ENCODE measurements around the gene SLC45A3.
A peak's percentile ranks its signal among the peaks of the same experiment; 100 is the strongest.

Gene SLC45A3

DNA sequence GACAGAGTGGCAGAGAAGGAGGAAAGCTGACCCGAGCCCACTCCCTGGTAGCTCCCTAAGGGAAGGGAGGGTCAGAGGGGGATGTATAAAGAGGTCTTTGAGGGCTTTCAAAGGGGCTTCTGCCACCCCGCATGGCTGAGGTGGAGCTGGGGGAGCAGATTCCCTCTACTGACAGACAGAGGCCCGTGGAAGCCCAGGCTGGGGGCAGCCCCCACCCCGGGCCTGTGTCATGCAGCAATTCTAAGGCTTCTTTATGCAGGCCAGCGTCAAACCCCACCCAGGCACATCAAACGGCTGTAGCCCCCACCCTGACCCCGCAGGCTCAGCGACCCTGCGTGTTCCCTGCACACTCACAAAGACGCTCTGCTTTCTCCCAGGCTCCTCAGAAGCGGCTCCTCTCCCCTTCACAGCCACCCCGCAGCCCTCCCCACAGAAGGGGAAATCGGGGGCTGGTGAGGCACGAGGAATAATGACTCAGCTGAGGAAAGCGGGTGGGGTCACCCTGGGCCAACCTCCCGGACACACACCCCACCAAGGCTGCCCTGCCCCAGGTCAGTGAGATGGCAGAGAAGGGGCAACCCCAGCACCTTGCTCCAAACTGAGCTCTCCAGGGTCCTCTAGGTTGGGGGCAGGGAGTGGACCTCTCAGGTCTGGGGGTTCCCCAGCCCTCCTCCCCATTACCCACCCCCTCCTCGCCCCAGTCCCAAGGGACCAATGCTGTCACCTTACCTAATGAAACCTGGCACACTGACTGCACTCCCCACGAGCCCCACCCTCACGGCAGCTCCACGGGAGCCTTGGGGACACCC is 10.8 kb downstream of the SLC45A3 start:
- DNase-seq (ENCODE audit: low read depth in 2 of 2), result no peak

DNA sequence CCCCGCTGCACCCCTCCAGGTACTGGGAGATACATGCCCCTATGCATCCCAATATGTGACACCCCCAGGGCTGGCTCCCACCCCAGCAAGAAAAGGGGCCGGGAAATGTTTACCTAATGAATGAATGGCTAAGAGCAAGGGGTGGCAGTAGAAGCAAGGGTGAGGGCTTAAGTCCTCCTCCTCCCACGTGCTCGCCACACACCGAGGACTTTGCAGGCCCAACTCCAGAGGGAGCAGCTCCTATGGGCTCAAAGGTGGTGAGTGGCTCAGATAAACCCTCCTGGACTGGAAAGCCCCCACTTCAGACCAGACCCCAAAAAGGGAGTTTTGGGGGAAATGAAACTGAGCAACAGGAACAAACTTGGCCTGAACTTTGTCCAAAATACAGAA is 11.4 kb downstream of the SLC45A3 start:
- DNase-seq (ENCODE audit: low read depth in 2 of 2), result no peak

DNA sequence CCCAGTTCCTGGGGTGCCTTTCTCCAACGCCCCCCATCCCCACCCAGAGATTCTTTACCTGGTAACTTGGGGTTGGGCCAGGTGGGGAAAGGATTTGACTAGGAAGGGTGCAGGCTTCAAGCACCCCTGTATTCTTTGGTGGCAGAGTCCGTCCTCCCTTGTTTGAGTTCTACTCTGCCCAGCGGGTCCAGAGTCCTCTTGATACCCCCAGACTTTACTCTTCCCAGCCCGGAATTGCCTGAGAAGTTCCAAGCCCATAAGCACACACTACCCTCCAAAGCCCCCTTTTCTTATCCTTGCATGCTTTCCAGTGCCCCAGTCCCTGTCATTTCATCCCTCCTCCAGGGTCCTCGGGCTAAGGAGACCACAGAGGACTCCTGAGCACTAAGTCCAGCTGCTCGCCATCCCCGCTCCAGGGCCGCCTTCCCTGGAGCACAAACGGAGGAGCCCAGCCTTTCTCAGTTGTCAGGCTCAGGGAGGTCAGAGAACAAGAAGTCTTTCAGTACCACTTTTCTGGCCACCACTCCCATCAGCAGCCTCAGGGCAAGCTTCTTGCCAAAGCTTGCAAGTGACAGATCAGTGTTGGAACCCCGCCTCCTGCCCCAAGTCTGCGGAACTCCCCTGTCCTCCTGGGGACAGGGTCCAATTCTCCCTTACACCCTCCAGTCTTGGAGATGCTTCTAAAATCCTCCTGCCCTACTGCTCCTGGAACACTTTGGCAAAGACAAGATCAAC is 12.2 kb downstream of the SLC45A3 start:
- DNase-seq (ENCODE audit: low read depth in 2 of 2), result no peak

DNA sequence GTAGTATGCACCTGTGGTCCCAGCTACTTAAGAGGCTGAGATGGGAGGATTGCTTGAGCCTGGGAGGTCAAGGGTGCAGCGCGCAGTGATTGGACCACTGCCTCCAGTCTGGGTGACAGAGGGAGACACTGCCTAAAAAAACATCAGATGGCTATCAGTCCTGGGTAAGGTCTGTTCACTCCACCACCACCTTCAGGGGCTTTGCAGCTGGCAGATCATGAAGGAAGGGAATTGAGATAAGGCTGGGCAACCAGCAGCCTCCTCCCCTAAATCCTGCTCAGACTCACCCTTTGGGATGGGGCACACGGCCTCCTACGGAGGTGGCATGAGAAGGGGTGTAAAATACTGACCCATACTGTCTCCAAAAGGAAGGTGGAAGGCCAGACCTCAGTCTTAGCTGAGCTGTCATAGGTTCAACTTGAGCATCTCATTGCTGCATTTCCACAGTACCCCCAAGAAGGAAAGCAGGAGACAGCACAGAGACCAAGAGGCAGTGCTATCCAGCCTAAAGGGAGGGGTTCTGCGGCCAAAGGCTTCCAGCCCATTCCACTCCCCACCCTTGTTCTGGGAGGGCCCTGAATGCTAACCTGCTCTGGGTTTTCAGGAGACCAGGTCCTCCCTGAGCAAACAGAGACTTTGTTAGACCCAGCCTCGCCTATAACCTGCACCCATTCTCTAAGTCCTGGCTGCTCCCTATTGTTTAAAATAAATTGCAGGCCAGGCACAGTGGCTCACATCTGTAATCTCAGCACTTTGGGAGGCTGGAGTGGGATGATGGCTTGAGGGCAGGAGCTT is 13.7 kb downstream of the SLC45A3 start:
- no peak for DNase-seq (ENCODE audit: low read depth in 2 of 2)

DNA sequence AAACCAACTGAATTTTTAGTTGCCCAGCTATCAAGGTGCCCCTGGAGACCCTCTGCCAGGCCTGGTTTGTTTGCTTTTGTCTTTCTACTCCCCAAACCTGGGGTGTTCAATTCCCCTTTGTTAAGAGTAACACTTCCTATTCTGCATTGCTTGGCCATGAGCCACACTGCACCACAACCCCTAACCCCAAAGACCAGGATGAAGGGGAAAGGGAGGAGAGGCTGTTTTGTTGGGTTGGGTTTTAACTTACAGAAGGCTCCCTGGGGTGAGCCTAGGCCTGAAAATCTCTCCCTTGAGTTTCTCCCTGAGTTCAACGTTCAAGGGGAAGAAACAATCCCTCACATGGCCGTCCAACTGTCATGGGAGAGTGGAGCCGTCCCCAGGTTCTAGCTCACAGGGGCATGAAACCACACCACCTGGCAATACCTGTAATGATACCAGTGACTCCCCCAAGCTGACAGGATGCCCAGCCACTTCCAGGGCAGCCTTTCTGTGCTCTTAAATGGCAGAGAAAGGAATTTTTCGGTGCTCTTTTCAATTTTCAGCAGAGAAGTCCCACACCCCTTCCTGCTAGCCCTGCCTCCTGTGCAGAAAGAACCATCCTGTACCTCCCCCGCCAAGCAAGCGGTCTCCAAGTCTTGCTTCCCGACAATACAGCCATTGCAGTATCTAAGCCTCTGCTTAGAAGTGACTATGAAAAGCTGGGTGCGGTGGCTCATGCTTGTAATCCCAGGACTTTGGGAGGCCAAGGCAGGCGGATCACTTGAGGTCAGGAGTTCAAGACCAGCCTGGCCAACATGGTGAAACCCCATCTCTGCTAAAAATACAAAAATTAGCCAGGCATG is 14.9 kb downstream of the SLC45A3 start:
- DNase-seq (ENCODE audit: low read depth in 2 of 2), result no peak

DNA sequence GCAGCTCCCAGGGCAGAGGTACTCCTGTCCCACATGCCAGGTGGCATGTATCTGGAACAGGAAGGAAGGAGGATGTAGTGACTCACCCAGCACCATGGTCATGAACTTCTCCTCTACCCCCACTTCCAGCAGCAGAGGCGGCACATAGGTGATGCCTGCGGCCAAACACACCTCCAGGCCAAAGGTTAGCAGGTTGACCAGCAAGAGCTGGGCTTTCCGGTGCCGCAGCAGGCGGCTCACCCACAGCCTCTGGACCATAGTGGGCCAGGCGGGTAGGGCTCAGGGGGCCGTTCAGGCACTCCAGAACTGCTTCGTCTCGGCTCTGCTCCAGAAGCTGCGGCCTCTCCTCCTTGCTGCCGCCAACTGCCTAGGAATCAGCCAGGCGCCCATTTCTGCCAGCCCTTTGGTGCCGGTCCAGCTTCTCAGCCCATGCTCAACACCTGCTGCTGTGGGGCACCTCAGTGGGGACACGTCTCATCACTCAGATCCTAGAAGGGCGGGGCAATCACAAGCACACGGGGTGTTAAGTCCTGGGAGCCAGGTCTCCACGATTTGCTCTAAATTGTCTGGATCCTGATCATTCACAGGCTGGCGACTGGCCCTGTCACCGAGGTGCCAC is 15.8 kb downstream of the SLC45A3 start:
- DNase-seq (ENCODE audit: low read depth in 2 of 2), result no peak

DNA sequence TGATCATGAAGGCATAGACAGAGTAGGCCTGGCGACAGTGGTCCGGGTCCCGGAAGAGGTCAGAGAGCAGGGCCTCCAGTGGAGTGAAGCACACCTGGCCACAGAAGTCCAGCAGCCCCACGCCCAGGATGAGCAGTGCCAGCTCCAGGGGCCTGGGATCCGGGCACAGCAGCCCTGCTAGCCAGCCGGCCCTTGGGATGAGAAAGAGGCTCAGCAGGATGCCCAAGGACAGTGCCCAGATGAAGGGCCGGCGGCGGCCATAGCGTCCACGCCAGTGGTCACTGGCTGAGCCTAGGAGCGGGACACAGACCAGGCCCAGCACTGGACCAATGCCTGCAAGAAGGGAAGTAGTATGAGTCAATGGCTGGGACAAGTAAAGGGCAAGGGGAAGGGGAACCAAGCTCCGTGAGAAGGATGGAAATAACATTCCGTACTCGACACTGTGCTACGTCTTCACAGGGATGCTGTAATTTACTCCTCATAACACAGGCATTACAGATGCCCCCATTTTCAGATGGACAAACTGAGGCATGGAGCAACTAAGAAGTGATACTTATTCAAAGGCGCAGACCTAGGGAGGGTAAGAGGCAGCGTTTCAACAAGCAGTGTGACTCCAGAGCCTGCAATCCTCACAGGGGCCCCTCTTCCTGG is 16.9 kb downstream of the SLC45A3 start:
- no peak for DNase-seq (ENCODE audit: low read depth in 2 of 2)

DNA sequence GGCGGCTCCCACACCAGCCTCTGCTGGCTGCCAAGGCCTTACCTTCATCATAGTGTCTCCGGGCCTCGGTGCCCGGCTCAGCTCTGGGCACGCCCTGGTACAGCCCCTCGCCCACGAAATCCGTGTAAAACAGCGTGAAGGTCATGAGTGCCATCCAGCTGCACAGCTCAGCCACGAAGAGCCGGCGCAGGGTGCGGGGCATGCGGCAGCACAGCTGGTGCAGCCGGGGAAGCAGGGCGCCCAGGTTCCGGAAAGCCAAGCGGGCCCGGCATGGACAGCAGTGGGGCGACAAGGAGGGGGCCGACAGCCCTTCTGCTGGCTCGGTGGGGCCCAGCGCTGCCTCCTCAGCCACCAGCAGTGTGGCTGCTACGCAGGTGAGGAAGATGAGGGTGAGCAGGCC is 17.5 kb downstream of the SLC45A3 start:
- no peak for DNase-seq (ENCODE audit: low read depth in 2 of 2)

DNA sequence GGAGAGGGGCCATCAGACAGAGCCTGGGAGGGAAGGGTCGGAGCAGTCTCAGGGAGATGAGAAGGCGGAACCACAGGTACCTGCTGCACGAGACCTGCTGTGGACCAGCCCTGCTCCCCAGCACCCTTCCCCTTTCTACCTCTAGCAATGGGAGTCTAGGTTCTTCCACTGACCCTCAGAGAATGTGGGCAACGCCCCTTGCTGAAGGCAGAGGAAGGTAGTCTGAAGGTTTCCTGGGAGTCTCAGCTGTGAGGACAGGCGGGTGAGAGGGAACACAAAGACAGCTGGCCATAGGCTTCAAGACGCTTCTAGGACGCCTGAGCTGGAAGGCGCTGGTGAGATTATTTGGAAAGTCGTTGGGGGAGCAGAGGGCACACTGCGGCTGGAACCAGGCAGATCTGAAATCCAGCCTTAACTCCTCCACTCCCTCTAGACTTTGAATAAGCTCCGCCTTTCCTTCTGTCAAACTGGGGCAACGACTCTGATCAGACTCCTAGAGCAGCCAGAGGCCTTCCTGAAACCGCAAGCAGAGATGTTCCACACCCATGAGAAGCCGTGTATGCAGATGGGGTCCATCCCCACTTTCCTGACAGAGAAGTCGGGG is 18.1 kb downstream of the SLC45A3 start:
- DNase-seq (ENCODE audit: low read depth in 2 of 2), result no peak

DNA sequence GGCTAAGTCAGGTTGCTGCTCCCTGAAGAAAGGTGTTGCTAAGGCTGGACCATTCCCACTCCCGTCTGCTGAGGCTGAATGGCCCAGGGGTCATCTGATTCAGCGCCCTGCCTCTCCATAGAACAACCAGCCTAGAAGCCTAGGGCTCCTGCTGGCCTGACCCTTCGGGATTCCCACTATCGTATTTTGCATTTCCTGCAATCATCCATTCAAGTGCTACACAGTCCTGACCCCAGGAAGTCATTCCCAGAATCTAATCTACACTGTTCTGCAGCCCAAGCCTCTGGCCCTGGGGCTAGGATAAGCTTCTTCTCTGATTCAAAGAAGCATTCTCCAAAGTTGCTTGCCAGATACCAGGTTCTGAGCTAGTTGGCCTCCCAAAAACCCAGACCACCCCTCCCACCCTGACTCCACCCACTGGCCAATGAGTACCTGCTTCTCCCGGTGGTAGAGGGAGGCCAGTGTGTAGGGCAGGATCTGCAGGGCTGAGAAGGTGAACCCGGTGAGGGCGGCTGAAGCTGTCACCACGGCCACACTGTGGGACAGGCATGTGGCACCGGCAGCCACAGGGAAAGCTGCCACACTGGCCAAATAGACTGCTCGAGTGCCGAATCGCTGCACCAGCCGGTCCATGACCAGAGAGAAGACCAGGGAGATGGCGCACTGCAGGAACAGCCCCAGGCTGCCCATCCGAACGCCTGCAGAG is 18.7 kb downstream of the SLC45A3 start:
- no peak for DNase-seq (ENCODE audit: low read depth in 2 of 2)

DNA sequence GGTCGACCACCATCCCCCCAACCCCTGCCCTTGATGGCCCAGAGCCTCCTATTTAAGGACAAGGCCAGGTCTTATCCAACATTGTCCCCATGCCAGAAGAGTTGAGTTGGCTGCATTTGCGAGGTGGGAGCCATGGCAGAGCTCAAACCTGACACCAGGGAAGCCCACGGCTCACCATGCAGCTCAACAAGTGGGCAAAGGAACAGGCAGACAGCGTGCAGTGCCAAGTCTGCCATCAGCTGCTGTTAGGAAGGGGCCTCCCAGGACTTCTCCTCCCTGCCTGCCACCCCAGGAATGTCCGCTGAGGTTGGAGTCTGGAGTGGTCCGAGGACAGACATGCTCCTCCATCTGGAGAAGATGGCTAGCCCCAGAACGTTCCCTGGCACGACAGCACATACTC is 19.9 kb downstream of the SLC45A3 start:
- DNase-seq (ENCODE audit: low read depth in 2 of 2), result no peak

DNA sequence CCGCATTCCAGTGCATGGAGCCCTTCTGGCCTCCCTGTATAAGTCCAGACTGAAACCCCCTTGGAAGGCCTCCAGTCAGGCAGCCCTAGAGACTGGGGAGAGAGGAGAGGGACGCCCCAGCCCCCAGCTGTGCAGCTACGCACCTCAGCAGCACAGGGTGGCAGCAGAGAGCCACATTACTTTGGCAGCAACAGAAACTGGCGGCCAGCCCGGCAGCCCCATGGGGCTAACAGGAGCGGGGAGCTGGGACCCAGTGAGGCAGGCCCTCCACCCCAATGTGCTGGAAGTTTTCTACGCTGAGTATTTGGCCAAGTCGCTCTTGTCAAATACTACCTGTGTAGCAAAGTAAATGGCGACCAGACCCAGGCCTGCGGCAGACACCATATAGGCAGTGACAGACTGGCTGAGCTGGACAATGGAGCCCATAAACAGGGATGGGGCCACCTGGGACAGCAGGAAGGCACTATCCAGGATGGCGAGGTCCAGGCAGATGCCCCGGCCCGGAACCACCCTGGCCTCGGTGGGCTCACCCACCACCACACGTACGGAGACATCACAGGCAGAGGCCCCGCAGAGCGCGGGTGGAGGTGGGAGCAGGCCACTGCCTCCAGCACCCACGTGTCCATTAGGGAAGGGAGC is 21.2 kb downstream of the SLC45A3 start:
- peak; percentile 61 to 62 for DNase-seq (ENCODE audit: low read depth in 2 of 2)

DNA sequence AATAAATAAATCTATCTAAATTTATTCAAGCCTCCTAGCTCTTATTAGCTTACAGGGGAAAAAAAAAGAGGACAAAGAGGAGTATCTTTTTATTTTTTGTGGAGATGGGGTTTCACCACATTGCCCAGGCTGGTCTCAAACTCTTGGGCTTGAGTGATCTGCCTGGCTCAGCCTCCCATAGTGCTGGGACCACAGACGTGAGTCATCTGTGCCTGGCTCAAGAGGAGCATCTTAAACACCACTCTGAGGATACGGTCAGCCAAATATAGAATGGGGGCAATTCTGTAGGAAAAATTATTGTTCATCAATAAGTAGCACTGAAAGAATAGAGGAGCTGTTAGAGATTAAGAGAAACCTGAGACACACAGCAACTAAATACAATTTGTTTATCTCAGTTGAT is 24.1 kb downstream of the SLC45A3 start:
- no peak for DNase-seq (ENCODE audit: low read depth in 2 of 2)

DNA sequence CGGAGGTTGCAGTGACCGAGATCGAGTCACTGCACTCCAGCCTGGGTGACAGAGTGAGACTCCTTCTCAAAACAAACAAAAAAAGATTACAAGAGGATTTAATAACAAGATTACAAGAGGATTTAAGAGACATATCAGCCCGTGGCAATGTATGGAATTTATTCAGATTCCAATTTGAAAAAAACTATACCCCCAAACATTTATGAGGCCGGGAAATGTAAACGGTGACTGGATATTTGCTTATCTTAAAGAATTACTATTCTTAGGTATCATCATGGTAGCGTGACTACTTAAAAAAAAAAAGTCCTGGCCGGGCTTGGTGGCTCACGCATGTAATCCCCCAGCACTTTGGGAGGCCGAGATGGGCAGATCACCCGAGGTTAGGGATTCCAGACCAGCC is 27.3 kb downstream of the SLC45A3 start:
- DNase-seq (ENCODE audit: low read depth in 2 of 2), result no peak

DNA sequence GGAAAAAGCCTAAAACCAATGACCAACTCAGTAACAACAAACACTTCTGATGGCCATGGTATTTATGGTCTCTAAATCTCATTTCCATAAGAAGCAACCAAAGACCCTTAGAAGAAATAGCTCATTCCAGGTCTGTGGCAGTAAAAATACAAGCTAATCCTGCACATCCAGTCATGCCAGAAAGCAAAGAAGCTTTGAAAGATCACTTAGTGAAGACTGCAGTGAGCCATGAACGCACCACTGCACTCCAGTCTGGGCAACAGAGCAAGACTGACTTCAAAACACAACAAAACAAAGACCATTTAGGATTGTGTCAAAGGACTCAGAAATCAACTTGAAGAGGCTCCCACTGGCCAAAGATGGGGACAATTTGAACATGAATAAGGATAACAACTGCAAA is 30.1 kb downstream of the SLC45A3 start:
- no peak for DNase-seq (ENCODE audit: low read depth in 2 of 2)

DNA sequence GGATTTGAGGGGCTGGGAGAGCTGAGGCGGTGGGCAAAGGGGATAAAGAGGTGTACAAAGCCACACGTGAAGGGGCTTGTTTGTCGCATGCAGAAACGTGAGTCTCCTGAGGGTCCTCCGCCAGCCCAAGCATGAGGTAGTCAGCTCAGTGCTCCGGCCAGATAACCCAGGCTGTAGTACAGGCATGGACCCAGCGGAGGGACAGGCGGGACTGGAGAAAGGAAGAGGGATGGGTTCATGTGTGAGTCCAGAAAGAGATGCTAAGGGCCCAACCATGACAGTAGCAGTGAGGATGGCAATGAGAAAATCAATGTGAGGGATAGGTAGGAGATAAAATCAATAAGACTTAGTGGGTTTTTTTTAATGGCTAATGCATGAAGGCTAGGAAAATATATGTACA is 34.8 kb downstream of the SLC45A3 start:
- DNase-seq (ENCODE audit: low read depth in 2 of 2), result no peak

DNA sequence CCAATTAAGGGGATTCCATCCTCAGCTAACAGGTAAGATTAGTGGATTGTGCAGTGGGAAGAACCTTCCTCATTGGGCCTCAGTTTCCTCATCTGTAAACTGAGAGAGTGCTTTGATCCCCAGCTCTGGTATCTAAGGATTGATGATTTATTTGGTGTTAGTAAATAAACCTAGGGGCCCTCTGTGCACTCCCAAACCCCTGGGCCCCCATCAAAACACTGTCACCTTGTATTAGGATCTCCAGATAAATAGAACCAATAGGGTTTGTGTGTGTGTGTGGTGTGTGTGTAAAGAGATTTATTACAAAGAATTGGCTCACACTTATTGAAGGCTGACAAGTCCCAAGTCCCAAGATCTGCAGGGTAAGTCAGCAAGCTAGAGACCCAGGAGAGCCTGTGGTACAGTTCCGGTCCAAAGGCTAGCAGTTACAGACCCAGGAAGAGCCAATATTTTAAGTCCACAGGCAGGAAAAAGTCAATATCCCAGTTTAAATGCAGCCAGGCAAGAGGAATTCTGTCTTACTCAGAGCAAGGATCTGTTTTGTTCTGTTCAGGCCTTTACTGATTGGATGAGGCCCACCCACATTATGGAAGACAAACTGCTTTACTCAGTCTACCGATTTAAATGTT is 37.5 kb downstream of the SLC45A3 start:
- no peak for DNase-seq (ENCODE audit: low read depth in 2 of 2)

DNA sequence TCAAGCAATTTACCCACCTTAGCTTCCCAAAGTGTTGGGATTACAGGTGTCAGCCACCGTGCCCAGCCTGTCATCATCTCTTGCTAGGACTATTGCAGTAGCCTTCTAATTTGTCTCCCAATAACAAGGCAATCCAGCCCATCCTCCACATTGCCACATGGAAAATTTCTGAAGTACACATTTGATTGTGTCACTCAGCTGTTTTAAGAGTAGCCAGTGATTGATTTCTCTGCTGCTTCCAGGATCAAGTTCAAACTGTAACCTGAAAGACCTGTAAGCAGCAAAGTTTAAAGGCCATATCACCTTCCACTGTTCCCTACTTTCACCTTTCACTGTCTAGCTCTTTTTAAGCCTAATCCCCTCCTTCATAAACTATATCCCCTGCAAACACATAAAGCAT is 40.7 kb downstream of the SLC45A3 start:
- DNase-seq (ENCODE audit: low read depth in 2 of 2), result no peak

All from stimulated activated CD8-positive, alpha-beta memory T cell treated with anti-CD3 and anti-CD28 coated beads, Interleukin-2, amount 100 ng/mL, for 48 hours (primary cell).